RWPE1 (cell line): ENCODE data around the gene YES1.
"Not testable (repeated sequence)": the region's sequence is repeated elsewhere in the genome, so short reads cannot be mapped to it uniquely, and the experiment has no call there.

ENCODE experiments used
- CTCF ChIA-PET: fragments of 350-600 bp; sonication (Branson Sonifier 250); formaldehyde crosslinking; extraction: SDS; loops from one replicate; lab custom pipeline; 2021; lab: Yijun Ruan, JAX
- POLR2A ChIA-PET: fragments of 400-600 bp; formaldehyde crosslinking; extraction: SDS; loops from one replicate; lab custom pipeline; 2020; ENCODE audit warnings: antibody characterized with exemption; ENCODE audit not compliant: low non-redundant PET; lab: Yijun Ruan, JAX
- DNase-seq: peaks from one replicate; pipeline ENCODE4 v3.0.0; 2012; ENCODE audit warnings: low spot score
- H3K27ac ChIP-seq: fragments of 450-650 bp; 2 replicates; pipeline ENCODE4 v1.5.1; 2017
- CTCF ChIP-seq: fragments of 450-650 bp; conservative IDR thresholded peaks from 2 replicates; pipeline ENCODE4 v1.5.1; 2017; ENCODE audit warnings: low read depth, mild to moderate bottlenecking

YES1 gene

DNA sequence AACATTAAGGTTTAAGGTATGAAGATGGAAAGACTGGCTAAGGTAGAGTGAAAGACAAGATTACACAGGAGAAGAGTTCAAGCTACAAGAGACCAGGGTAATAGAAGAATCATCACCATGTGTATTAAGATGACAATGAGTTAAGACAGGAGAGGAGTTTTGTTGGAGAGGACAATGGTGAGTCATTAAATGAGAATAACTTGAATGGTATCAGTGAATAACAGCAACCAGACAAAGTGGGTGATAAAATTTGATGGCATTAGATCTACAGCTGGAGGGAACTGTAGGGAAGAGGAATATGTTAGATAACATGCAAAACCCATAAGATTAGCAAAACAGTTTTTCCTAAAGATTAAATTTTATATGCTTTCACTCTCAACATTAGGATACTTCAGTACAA, 80.9 kb downstream of the YES1 start:
- POLR2A ChIA-PET = no interaction called here
- CTCF ChIA-PET = interaction anchor here (1.2 kb wide), 1 partner anchor 19 kb away, joined by 4 read pairs; the partner anchor contains the start of gene ENOSF1
- H3K27ac ChIP-seq = no peak overlapping the region
- DNase-seq = no peak
- no peak for TF ChIP-seq CTCF

DNA sequence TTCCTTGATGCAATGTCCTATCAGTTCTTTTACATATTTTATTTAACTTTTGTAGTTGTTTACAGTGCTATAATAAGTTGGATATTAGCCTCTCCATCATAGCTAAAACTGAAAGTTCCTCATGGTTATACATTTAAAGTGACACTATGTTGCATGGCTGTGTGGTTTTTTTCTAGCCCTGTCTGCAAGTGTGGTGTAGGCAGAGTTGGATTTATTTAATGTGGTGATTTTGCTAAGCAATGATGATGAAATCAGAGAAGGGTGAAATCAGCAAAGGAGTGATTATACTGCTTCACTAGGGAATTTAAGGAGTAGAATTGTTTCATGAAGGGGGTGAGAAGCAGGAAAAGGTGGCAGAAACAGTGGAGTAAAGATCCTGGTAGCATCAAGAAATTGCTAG, 81.3 kb downstream of the YES1 start:
- no peak for DNase-seq
- CTCF ChIA-PET = interaction anchor here (0.6 to 0.9 kb wide), 2 partner anchors 54 to 83 kb away, joined by 3 read pairs; no protein-coding TSS in a partner anchor
- POLR2A ChIA-PET = no interaction called here
- H3K27ac ChIP-seq = no peak overlapping the region
- TF ChIP-seq CTCF = no peak

DNA sequence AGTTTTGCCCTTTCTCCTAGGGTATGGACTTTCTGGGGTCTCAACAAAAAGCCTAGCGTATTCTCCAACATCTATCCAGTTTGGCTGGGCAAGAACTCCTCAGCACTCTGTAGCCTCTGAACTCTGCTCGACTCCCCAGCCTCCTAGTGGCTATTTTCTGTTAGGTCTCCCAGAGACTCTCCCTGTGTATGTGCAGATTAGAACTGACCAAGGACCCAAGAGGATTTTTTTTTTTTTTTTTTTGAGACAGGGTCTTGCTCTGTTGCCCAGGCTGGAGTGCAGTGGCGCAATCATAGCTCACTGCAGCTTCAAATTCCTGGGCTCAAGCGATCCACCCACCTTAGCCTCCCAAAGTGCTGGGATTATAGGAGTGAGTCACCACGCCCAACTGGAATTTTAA, 81.9 kb downstream of the YES1 start:
- peak; percentile 13 for DNase-seq
- POLR2A ChIA-PET, H3K27ac ChIP-seq: not testable (repeated sequence)
- CTCF ChIA-PET = interaction anchor here (0.6 to 0.9 kb wide), 3 partner anchors 55 to 509 kb away, joined by 3 read pairs; no protein-coding TSS in a partner anchor

GRCh38 chr18:725646-726045, 86.4 kb downstream of the YES1 start:
- no peak for DNase-seq
- ChIA-PET POLR2A (interaction anchor here (0.6 kb wide), 1 partner anchor 13 kb away, joined by 3 read pairs; the partner anchor contains the start of gene ENOSF1), CTCF (interaction anchor here (0.6 to 1.0 kb wide), 3 partner anchors 13 to 105 kb away, joined by 3 read pairs; no protein-coding TSS in a partner anchor)
- no peak for TF ChIP-seq CTCF
- no peak overlapping the region for H3K27ac ChIP-seq

GRCh38 chr18:723541-724080, 88.4 kb downstream of the YES1 start:
- H3K27ac ChIP-seq = no peak overlapping the region
- POLR2A ChIA-PET = no interaction called here
- no peak for TF ChIP-seq CTCF
- no peak for DNase-seq
- CTCF ChIA-PET = no interaction called here

- no peak for DNase-seq
- H3K27ac ChIP-seq = no peak overlapping the region
- ChIA-PET CTCF (interaction anchor here (0.7 kb wide), 1 partner anchor 34 kb away, joined by 4 read pairs; no protein-coding TSS in a partner anchor), POLR2A (no interaction called here)
- no peak for TF ChIP-seq CTCF
Measured at GRCh38 chr18:717003-717402, 95.0 kb downstream of the YES1 start.

DNA sequence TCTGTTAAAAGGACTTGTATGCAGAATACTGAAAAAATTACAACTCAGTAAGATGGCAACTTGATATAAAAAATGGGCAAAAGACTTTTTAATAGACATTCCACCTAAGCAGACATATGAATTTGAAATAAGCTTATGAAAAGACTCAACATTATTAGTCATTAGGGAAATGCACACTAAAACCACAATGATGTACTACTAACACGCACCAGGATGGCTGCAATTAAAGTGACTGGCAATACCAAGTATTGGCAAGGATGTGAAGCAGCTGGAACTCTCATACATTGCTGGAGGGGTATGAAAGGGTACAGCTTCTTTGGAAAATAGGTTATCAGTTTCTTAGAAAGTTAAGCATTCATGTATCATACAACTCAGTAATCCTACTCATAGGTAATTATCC, 96.4 kb downstream of the YES1 start:
- peak; percentile 14 for DNase-seq
- POLR2A ChIA-PET = no interaction called here
- no peak for TF ChIP-seq CTCF
- H3K27ac ChIP-seq = no peak overlapping the region
- CTCF ChIA-PET = interaction anchor here (0.7 kb wide), 1 partner anchor 126 kb away, joined by 5 read pairs; no protein-coding TSS in a partner anchor
